Smooth muscle cell (in vitro differentiated cells): Measurements from ENCODE around the gene NHP2. TPM values are rescaled to one million over a fixed set of nuclear protein-coding genes. Genes with fewer than 3 reads are reported as not detected.

Experiments used
- DNase-seq: peaks from one replicate; lab custom pipeline; 2025; ENCODE audit not compliant: unreplicated experiment; lab: John Stamatoyannopoulos, UW
- H2AFZ ChIP-seq: fragments of 200-600 bp; sonication (generic); 2 replicates; pipeline ENCODE4 v1.6.0; 2016; ENCODE audit warnings: antibody characterized with exemption, low read depth, mild to moderate bottlenecking
- H3F3A ChIP-seq: fragments of 200-600 bp; sonication (generic); 2 replicates; pipeline ENCODE4 v1.6.0; 2017; ENCODE audit warnings: antibody characterized with exemption, low read depth
- H3K27ac ChIP-seq: fragments of 200-600 bp; sonication (generic); 2 replicates; pipeline ENCODE4 v1.5.1; 2016; ENCODE audit warnings: low read depth, mild to moderate bottlenecking
- H3K27me3 ChIP-seq: fragments of 200-600 bp; sonication (generic); 2 replicates; pipeline ENCODE4 v1.6.1; 2016; ENCODE audit warnings: low read depth, mild to moderate bottlenecking
- H3K36me3 ChIP-seq: fragments of 200-600 bp; sonication (generic); 2 replicates; pipeline ENCODE4 v1.5.1; 2016; ENCODE audit warnings: low read depth
- H3K4me1 ChIP-seq: fragments of 200-600 bp; sonication (generic); 2 replicates; pipeline ENCODE4 v1.5.1; 2016; ENCODE audit warnings: low read depth
- H3K4me2 ChIP-seq: fragments of 200-600 bp; sonication (generic); 2 replicates; pipeline ENCODE4 v1.6.0; 2016; ENCODE audit warnings: mild to moderate bottlenecking
- H3K4me3 ChIP-seq: fragments of 200-600 bp; sonication (generic); 2 replicates; pipeline ENCODE4 v1.5.1; 2016; ENCODE audit warnings: mild to moderate bottlenecking
- H3K79me2 ChIP-seq: fragments of 200-600 bp; sonication (generic); 2 replicates; pipeline ENCODE4 v1.6.0; 2016; ENCODE audit warnings: low read depth, mild to moderate bottlenecking
- H3K9ac ChIP-seq: fragments of 200-600 bp; sonication (generic); 2 replicates; pipeline ENCODE4 v1.6.0; 2016; ENCODE audit warnings: low read depth
- H3K9me3 ChIP-seq: fragments of 200-600 bp; sonication (generic); replicated peaks from 2 replicates; pipeline ENCODE4 v1.5.1; 2016; ENCODE audit warnings: low read depth
- H4K20me1 ChIP-seq: fragments of 200-600 bp; sonication (generic); 2 replicates; pipeline ENCODE4 v1.6.0; 2016; ENCODE audit warnings: low read depth
- WGBS: methylation state at CpG from one replicate; pipeline ENCODE4 v1.1.7; 2016; ENCODE audit warnings: low lambda C conversion rate; 5-methylcytosine and 5-hydroxymethylcytosine counted together
- polyA plus RNA-seq: library from polyadenylated mRNA; unstranded; fragments of >200 nt; fragmentation: Nextera tagmentation; extraction: Ambion mirVana; gene quantifications from 2 replicates; pipeline ENCODE4 v1.2.1, GENCODE V29; 2016
- total RNA-seq: library from RNA; depleted of rRNA; stranded (reverse); fragments of >200 nt; gene quantifications from 2 replicates; pipeline ENCODE4 v1.2.3, GENCODE V29; 2014
- TF ChIP-seq, protein P1 (sequence below): fragments of 200-600 bp; sonication (generic); IDR thresholded peaks from 2 replicates; pipeline ENCODE4 v1.5.1; 2017; ENCODE audit warnings: borderline replicate concordance, mild to moderate bottlenecking, antibody characterized with exemption; ENCODE audit not compliant: insufficient read depth, poor library complexity, severe bottlenecking

The NHP2 gene
- total and polyA plus RNA-seq, 2 experiments from 2014 or later = 162 to 166 TPM

DNA sequence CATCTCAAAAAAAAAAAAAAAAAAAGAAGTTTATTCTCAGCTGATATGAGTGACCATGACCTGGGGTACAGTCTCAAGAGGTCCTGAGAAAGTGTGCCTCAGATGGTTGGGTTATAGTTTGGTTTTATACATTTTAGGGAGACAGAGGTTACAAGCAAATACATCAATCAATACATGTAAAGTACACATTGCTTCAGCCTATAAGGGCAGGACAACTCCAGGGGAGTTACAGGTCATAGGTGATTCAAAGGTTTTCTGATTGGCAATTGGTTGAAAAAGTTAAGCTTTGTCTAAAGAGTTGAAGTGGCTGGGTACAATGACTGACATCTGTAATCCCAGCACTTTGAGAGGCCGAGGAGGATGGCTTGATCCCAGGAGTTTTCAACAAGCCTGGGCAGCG is 35.7 kb upstream of the NHP2 start:
- no peaks in the 10 kb centered on the region for H3K27me3 ChIP-seq
- no peak overlapping the region for H3K9ac ChIP-seq
- no peaks in the 10 kb centered on the region for H3F3A ChIP-seq
- H3K4me1 ChIP-seq = no peaks in the 10 kb centered on the region
- H3K4me2 ChIP-seq = no peak overlapping the region
- no peaks in the 10 kb centered on the region for H3K79me2 ChIP-seq
- no peaks in the 10 kb centered on the region for H3K36me3 ChIP-seq
- H3K4me3 ChIP-seq = no peak overlapping the region
- 46% methylated on average over 2 of the region's 2 CpGs for WGBS
- H4K20me1 ChIP-seq = no peaks in the 10 kb centered on the region
- TF ChIP-seq, protein P1, sequence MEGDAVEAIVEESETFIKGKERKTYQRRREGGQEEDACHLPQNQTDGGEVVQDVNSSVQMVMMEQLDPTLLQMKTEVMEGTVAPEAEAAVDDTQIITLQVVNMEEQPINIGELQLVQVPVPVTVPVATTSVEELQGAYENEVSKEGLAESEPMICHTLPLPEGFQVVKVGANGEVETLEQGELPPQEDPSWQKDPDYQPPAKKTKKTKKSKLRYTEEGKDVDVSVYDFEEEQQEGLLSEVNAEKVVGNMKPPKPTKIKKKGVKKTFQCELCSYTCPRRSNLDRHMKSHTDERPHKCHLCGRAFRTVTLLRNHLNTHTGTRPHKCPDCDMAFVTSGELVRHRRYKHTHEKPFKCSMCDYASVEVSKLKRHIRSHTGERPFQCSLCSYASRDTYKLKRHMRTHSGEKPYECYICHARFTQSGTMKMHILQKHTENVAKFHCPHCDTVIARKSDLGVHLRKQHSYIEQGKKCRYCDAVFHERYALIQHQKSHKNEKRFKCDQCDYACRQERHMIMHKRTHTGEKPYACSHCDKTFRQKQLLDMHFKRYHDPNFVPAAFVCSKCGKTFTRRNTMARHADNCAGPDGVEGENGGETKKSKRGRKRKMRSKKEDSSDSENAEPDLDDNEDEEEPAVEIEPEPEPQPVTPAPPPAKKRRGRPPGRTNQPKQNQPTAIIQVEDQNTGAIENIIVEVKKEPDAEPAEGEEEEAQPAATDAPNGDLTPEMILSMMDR = no peak
- DNase-seq = no peak
- no peak overlapping the region for H2AFZ ChIP-seq
- H3K9me3 ChIP-seq = no peaks in the 10 kb centered on the region
- H3K27ac ChIP-seq = no peak overlapping the region

DNA sequence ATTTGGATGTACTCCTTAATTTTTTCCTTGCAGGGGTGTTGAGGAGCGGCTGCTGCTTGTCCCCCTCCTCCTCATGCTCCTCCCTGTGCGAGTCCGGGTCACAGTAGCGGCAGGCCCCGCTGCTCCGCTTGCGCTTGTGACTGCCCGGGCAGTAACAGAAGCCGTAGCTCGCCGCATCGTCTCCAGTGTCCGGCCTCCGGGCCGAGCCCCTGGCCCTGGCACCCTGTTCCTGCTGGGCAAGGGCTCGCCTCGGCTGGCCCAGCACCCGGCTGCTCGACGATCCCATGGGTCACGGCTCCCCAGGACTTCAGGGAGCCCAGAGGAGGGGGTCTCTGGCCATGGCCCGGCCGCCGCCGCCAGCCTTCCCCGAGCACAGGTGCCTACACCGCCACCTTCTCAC is 33.3 kb upstream of the NHP2 start, which contains the start of gene GMCL2:
GMCL2 (minus strand) TSS at position 358 of the 400 bp plus-strand sequence; CDS start at position 286, 72 bp downstream.
- Histone ChIP-seq H4K20me1 (no peaks in the 10 kb centered on the region), H3K9ac (no peak within 1 kb of the TSS), H3K27me3 (no peaks in the 10 kb centered on the region), H3K27ac (no peak within 1 kb of the TSS), H3F3A (no peaks in the 10 kb centered on the region), H2AFZ (no peak within 1 kb of the TSS), H3K9me3 (no peaks in the 10 kb centered on the region), H3K4me3 (no peak within 1 kb of the TSS), H3K4me2 (no peak within 1 kb of the TSS), H3K36me3 (no peaks in the 10 kb centered on the region), H3K4me1 (no peaks in the 10 kb centered on the region), H3K79me2 (no peaks in the 10 kb centered on the region)
- no peak for DNase-seq
- TF ChIP-seq, protein P1 = no peak
- whole genome bisulfite sequencing = 98% methylated on average over 27 of the region's 27 CpGs

DNA sequence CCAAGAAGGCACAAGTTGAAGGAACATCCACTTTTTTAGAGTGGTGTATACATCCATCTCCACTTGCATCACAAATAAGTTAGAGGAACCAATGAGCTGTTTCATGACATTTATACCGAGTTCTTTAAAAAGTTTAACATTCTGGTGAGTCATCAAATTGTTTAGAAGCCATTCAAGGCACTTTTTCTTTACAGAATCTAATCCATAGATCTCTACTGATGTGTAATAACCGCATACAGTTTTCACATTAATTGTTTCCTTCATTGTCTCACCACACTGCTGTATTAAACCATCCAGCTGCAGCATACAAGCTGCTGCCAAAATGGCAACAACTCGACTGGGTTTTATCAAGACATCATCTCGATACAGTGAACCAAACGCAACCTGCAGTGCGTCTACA is 32.7 kb upstream of the NHP2 start:
- Histone ChIP-seq H3K9ac (no peak overlapping the region), H3K4me2 (no peak overlapping the region), H3K4me3 (no peak overlapping the region), H3K36me3 (no peaks in the 10 kb centered on the region), H3K27me3 (no peaks in the 10 kb centered on the region), H4K20me1 (no peaks in the 10 kb centered on the region), H3K79me2 (no peaks in the 10 kb centered on the region), H3K4me1 (no peaks in the 10 kb centered on the region), H2AFZ (no peak overlapping the region), H3K27ac (no peak overlapping the region), H3F3A (no peaks in the 10 kb centered on the region), H3K9me3 (no peaks in the 10 kb centered on the region)
- WGBS = 81% methylated on average over 6 of the region's 6 CpGs
- TF ChIP-seq, protein P1 = no peak
- DNase-seq = no peak

DNA sequence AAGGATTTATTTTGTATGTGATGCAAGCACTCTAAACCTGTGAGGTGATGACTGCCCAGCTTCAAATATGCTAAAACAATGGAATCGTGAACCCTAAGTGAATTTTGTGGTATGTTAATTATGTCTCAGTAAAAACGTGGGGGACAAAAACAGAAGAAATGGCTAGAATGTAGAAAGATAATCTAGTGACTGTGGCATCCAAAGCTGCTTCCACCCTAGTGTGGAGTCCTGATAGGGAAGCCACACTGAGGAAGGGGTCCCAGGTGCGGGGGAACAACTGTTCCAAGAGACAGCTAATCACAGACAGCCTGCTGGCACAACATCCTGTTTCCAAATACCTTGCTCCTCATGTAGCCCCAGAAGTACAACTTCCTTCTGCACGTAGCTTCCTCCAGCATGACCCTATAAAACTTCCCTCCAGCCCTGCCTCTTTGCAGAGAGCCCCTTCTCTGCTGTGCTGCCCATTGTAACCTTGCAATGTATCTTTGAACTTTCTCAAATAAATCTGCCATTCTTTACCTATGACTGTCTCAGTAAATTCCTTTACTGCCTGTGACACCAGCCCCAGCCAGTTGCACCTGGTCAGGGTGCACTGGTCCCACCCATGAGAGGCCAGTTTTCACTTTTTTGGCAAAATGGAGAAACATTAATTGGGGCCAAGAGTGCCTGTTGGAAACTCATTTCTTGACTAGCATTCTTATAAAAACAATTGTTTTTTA is 28.6 kb upstream of the NHP2 start:
- Histone ChIP-seq H3K4me1 (no peaks in the 10 kb centered on the region), H3K27me3 (no peaks in the 10 kb centered on the region), H3K4me2 (no peak overlapping the region), H3K9ac (no peak overlapping the region), H3K9me3 (no peaks in the 10 kb centered on the region), H4K20me1 (no peaks in the 10 kb centered on the region), H2AFZ (no peak overlapping the region), H3K36me3 (no peaks in the 10 kb centered on the region), H3K79me2 (no peaks in the 10 kb centered on the region), H3F3A (no peaks in the 10 kb centered on the region), H3K4me3 (no peak overlapping the region), H3K27ac (no peak overlapping the region)
- WGBS = 54% methylated on average over 4 of the region's 4 CpGs
- TF ChIP-seq, protein P1 = no peak
- no peak for DNase-seq
